GM23248 (cell line): ENCODE data around the gene RBMX. TPM values are rescaled to one million over a fixed set of nuclear protein-coding genes. Genes with fewer than 3 reads are reported as not detected.

Experiments used
- DNase-seq: peaks from one replicate; pipeline ENCODE4 v3.0.0-alpha.2; 2015
- H2AFZ ChIP-seq: fragments of 200-600 bp; sonication (generic); 2 replicates; pipeline ENCODE4 v1.6.1; 2016; ENCODE audit warnings: antibody characterized with exemption
- H3F3A ChIP-seq: fragments of 200-600 bp; sonication (generic); 2 replicates; pipeline ENCODE4 v1.6.1; 2016; ENCODE audit warnings: mild to moderate bottlenecking, antibody characterized with exemption, mixed run types; ENCODE audit not compliant: insufficient read depth
- H3K27ac ChIP-seq: fragments of 200-600 bp; sonication (generic); 2 replicates; pipeline ENCODE4 v1.5.1; 2016; ENCODE audit warnings: mild to moderate bottlenecking
- H3K27me3 ChIP-seq: fragments of 200-600 bp; sonication (generic); replicated peaks from 2 replicates; pipeline ENCODE4 v1.6.1; 2016; ENCODE audit warnings: mild to moderate bottlenecking; ENCODE audit not compliant: insufficient read depth
- H3K36me3 ChIP-seq: fragments of 200-600 bp; sonication (generic); 2 replicates; pipeline ENCODE4 v1.6.1; 2016; ENCODE audit warnings: low read depth, mild to moderate bottlenecking
- H3K4me1 ChIP-seq: fragments of 200-600 bp; sonication (generic); 2 replicates; pipeline ENCODE4 v1.6.1; 2016; ENCODE audit warnings: mild to moderate bottlenecking; ENCODE audit not compliant: insufficient read depth
- H3K4me2 ChIP-seq: fragments of 200-600 bp; sonication (generic); one replicate; pipeline ENCODE4 v1.6.1; 2016; ENCODE audit warnings: mild to moderate bottlenecking; ENCODE audit not compliant: unreplicated experiment
- H3K4me3 ChIP-seq: fragments of 200-600 bp; sonication (generic); 2 replicates; pipeline ENCODE4 v1.5.1; 2016; ENCODE audit warnings: mild to moderate bottlenecking
- H3K79me2 ChIP-seq: fragments of 200-600 bp; sonication (generic); 2 replicates; pipeline ENCODE4 v1.6.1; 2016; ENCODE audit warnings: mild to moderate bottlenecking; ENCODE audit not compliant: insufficient read depth
- H3K9ac ChIP-seq: fragments of 200-600 bp; sonication (generic); 2 replicates; pipeline ENCODE4 v1.6.1; 2016; ENCODE audit warnings: mild to moderate bottlenecking
- H3K9me2 ChIP-seq: fragments of 200-600 bp; sonication (generic); 2 replicates; pipeline ENCODE4 v1.6.1; 2016; ENCODE audit warnings: mixed run types, mild to moderate bottlenecking, moderate library complexity; ENCODE audit not compliant: insufficient read depth
- H3K9me3 ChIP-seq: fragments of 200-600 bp; sonication (generic); one replicate; pipeline ENCODE4 v1.6.1; 2017; ENCODE audit warnings: low read depth
- H4K20me1 ChIP-seq: fragments of 200-600 bp; sonication (generic); 2 replicates; pipeline ENCODE4 v1.6.0; 2016; ENCODE audit not compliant: insufficient read depth
- EZH2 ChIP-seq: fragments of 200-600 bp; sonication (generic); IDR thresholded peaks from 2 replicates; pipeline ENCODE4 v1.6.1; 2018; ENCODE audit warnings: antibody characterized with exemption, mild to moderate bottlenecking; ENCODE audit not compliant: insufficient read depth, poor library complexity, severe bottlenecking
- EZH2phosphoT487 ChIP-seq: fragments of 200-600 bp; sonication (generic); IDR thresholded peaks from 2 replicates; pipeline ENCODE4 v1.6.1; 2018; ENCODE audit warnings: antibody characterized with exemption, moderate library complexity, mild to moderate bottlenecking, low read depth; ENCODE audit not compliant: insufficient read depth
- WGBS, 2 experiments: methylation state at CpG; one replicate each; pipeline ENCODE4 v1.1.6; 2015 to 2017; ENCODE audit warnings: low lambda C conversion rate in 2 of 2, low coverage in 1 of 2; ENCODE audit errors: missing lambda C conversion rate in 2 of 2; 5-methylcytosine and 5-hydroxymethylcytosine counted together
- in situ Hi-C: fragments of 300-500 bp; cut with MboI; formaldehyde crosslinking; loops from 2 replicates; pipeline ENCODE4 v1.15.0; 2020
- polyA plus RNA-seq: library from polyadenylated mRNA; unstranded; fragments of >200 nt; fragmentation: Nextera tagmentation; extraction: Ambion mirVana; gene quantifications from 2 replicates; pipeline ENCODE4 v1.2.1, GENCODE V29; 2016
- total RNA-seq: library from RNA; depleted of rRNA; stranded (reverse); fragments of >200 nt; shearing (Covaris generic); gene quantifications from 2 replicates; pipeline ENCODE4 v1.2.3, GENCODE V29; 2014

RBMX gene
- total and polyA plus RNA-seq, 2 experiments from 2014 or later: 82.5 to 217 TPM

- peak overlapping the region; percentile 85 for H3K4me3 ChIP-seq
- no peaks in the 10 kb centered on the region for H4K20me1 ChIP-seq
- WGBS, 2 experiments: 5 to 20% methylated on average over 1 to 3 of the region's 3 CpGs
- peak overlapping the region; percentile 79 for H3K9ac ChIP-seq
- H3K27me3 ChIP-seq: no peaks in the 10 kb centered on the region
- no peak for TF ChIP-seq EZH2phosphoT487
- no peak for TF ChIP-seq EZH2
- no peaks in the 10 kb centered on the region for H3F3A ChIP-seq
- no peaks in the 10 kb centered on the region for H3K79me2 ChIP-seq
- H2AFZ ChIP-seq: peak overlapping the region; percentile 90
- no peaks in the 10 kb centered on the region for H3K36me3 ChIP-seq
- no peak for DNase-seq
- in situ Hi-C loops: no loop called here
- no peaks in the 10 kb centered on the region for H3K9me2 ChIP-seq
- H3K9me3 ChIP-seq: no peaks in the 10 kb centered on the region
- no peak overlapping the region for H3K27ac ChIP-seq
- H3K4me2 ChIP-seq: peak overlapping the region; percentile 91
- no peaks in the 10 kb centered on the region for H3K4me1 ChIP-seq
These were observed 30.7 kb upstream of the RBMX start for GRCh38 chrX:136911253-136911652.

- Histone ChIP-seq H4K20me1 (no peaks in the 10 kb centered on the region), H3K27ac (peak overlapping the region; percentile 46; the same call in 1 of the 2 replicates), H3F3A (no peaks in the 10 kb centered on the region), H2AFZ (peak overlapping the region; percentile 90), H3K9me3 (no peaks in the 10 kb centered on the region), H3K9me2 (no peaks in the 10 kb centered on the region), H3K4me3 (peak overlapping the region; percentile 85), H3K4me2 (peak overlapping the region; percentile 91), H3K4me1 (no peaks in the 10 kb centered on the region), H3K27me3 (no peaks in the 10 kb centered on the region), H3K9ac (peak overlapping the region; percentile 79), H3K36me3 (no peaks in the 10 kb centered on the region), H3K79me2 (no peaks in the 10 kb centered on the region)
- peak; percentile 48 for DNase-seq
- TF ChIP-seq EZH2 (no peak), EZH2phosphoT487 (no peak)
- in situ Hi-C loops: no loop called here
- WGBS, 2 experiments: 0% methylated on average over 4 of the region's 4 CpGs
These were observed 30.1 kb upstream of the RBMX start for GRCh38 chrX:136910565-136911035.

GRCh38 chrX:136909706-136910564 lies 29.4 kb upstream of the RBMX start:
- H3K27ac ChIP-seq: peak overlapping the region; percentile 74
- H3K79me2 ChIP-seq: no peaks in the 10 kb centered on the region
- TF ChIP-seq EZH2 (no peak), EZH2phosphoT487 (no peak)
- H3K9ac ChIP-seq: peak overlapping the region; percentile 79
- peak overlapping the region; percentile 90 for H2AFZ ChIP-seq
- no peaks in the 10 kb centered on the region for H3F3A ChIP-seq
- H3K4me3 ChIP-seq: peak overlapping the region; percentile 85
- H3K4me2 ChIP-seq: peak overlapping the region; percentile 91
- no peaks in the 10 kb centered on the region for H3K36me3 ChIP-seq
- no peaks in the 10 kb centered on the region for H3K9me2 ChIP-seq
- H3K27me3 ChIP-seq: no peaks in the 10 kb centered on the region
- H4K20me1 ChIP-seq: no peaks in the 10 kb centered on the region
- DNase-seq: peak; percentile 87
- WGBS, 2 experiments: 0 to 1% methylated on average over 7 to 26 of the region's 26 CpGs
- H3K9me3 ChIP-seq: no peaks in the 10 kb centered on the region
- in situ Hi-C loops: no loop called here
- no peaks in the 10 kb centered on the region for H3K4me1 ChIP-seq

- Histone ChIP-seq H3K79me2 (no peaks in the 10 kb centered on the region), H3K4me3 (peak overlapping the region; percentile 85), H2AFZ (peak overlapping the region; percentile 90), H3K9me2 (no peaks in the 10 kb centered on the region), H3K9me3 (no peaks in the 10 kb centered on the region), H3K27ac (peak overlapping the region; percentile 74), H4K20me1 (no peaks in the 10 kb centered on the region), H3K4me2 (peak overlapping the region; percentile 80), H3K9ac (peak overlapping the region; percentile 79), H3K4me1 (no peaks in the 10 kb centered on the region), H3K36me3 (no peaks in the 10 kb centered on the region), H3F3A (no peaks in the 10 kb centered on the region), H3K27me3 (no peaks in the 10 kb centered on the region)
- whole genome bisulfite sequencing, 2 experiments: 0 to 2% methylated on average over 11 to 18 of the region's 47 CpGs
- TF ChIP-seq EZH2 (no peak), EZH2phosphoT487 (no peak)
- peak; percentile 85 for DNase-seq
- in situ Hi-C loops: no loop called here
These were observed 28.7 kb upstream of the RBMX start for GRCh38 chrX:136909119-136909705.
